ENCODE data around the gene CHST7.

Gene CHST7

DNA sequence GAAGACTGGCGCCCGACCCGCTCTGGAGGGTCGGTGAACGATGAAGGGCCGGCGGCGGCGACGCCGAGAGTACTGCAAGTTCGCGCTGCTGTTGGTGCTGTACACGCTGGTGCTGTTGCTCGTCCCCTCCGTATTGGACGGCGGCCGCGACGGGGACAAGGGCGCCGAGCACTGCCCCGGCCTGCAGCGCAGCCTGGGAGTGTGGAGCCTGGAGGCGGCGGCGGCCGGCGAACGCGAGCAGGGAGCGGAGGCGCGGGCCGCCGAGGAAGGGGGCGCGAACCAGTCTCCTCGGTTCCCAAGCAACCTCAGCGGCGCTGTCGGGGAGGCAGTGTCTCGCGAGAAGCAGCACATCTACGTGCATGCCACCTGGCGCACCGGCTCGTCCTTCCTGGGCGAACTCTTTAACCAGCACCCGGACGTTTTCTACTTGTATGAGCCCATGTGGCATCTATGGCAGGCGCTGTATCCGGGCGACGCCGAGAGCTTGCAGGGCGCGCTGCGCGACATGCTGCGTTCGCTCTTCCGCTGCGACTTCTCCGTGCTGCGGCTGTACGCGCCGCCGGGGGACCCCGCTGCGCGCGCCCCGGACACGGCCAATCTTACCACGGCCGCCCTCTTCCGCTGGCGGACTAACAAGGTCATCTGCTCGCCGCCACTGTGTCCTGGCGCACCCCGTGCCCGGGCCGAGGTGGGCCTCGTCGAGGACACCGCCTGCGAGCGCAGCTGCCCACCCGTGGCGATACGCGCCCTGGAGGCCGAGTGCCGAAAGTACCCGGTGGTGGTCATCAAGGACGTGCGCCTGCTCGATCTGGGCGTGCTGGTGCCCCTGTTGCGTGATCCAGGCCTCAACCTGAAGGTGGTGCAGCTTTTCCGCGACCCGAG lies 568 bp downstream of the CHST7 start:
- peak; percentile 55 for DNase-seq

DNA sequence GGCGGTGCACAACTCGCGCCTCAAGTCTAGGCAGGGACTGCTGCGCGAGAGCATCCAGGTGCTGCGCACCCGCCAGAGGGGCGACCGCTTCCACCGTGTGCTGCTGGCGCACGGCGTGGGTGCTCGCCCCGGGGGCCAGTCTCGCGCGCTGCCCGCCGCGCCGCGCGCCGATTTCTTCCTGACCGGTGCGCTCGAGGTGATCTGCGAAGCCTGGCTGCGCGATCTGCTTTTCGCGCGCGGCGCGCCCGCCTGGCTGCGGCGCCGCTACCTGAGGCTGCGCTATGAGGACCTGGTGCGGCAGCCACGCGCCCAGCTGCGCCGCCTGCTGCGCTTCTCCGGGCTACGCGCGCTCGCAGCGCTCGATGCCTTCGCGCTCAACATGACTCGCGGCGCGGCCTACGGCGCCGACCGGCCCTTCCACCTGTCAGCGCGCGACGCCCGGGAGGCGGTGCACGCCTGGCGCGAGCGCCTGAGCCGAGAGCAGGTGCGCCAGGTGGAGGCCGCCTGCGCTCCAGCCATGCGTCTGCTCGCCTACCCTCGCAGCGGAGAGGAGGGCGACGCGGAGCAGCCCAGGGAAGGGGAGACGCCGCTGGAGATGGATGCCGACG lies 1.3 kb downstream of the CHST7 start:
- DNase-seq = no peak

GRCh38 chrX:46575586-46575985 lies 2.0 kb downstream of the CHST7 start:
- DNase-seq = no peak

GRCh38 chrX:46575991-46576392 lies 2.4 kb downstream of the CHST7 start:
- no peak for DNase-seq

GRCh38 chrX:46576458-46576857 lies 2.9 kb downstream of the CHST7 start:
- DNase-seq = no peak

DNA sequence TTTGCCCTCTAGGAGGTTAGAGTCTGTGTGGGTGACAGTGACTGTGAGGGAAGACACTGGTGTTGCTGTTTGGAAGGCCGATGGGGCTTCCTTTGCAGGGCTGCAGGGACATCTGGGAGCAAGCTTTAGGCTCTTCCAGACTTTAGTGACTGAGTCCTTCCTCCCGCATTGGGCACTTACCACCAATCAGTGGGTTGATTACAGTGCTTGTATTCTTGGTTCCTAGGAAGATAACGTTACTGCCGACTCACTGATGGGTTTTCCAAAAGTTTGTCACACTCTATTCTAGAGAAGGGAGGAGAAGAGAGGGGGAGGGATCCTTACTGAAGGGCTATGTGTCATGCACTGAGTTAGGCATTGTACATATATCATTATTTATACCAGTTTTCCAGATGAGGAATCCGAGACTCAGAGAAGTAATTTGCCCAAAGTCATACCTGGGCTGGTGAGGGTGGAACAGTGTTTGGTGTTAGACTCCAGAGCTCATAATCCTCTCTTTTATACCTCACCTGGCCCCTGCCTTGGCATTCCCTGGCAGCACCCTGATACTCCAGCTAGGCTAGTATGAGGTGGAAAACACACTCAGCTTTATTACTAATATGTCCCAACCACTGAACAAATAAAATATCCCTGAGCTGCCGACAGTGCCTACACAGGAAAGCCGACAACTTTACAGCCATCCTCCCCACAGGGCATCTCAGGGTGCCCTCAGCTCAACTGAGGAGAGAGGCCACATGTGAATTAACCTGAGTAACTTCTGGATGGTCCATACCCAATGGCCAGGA lies 3.8 kb downstream of the CHST7 start:
- DNase-seq = no peak

GRCh38 chrX:46579250-46579649 lies 5.7 kb downstream of the CHST7 start:
- DNase-seq = no peak

- no peak for DNase-seq
Measured at GRCh38 chrX:46580613-46581012, 7.0 kb downstream of the CHST7 start.

GRCh38 chrX:46582325-46582724 lies 8.8 kb downstream of the CHST7 start:
- DNase-seq = no peak

- DNase-seq = no peak
Measured at GRCh38 chrX:46582966-46583365, 9.4 kb downstream of the CHST7 start.

DNA sequence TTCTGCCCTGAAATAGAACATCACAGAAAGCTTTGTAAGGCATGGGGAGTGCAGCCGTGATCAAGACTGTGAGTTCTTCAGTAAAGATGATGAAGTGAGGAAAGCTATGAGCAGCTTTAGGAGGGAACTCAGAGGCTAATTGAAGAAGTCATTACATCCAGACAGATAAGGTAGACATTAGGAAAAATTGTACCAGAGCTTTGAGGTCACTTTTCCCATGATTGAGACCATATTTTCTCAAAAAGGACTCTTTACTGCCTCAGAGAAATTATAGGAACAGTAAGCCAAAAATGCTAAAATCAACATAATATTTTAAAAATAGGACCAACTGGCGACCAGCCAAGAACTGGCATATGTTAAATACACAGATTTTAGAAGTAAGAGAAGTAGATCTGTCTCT lies 11.2 kb downstream of the CHST7 start:
- no peak for DNase-seq

DNA sequence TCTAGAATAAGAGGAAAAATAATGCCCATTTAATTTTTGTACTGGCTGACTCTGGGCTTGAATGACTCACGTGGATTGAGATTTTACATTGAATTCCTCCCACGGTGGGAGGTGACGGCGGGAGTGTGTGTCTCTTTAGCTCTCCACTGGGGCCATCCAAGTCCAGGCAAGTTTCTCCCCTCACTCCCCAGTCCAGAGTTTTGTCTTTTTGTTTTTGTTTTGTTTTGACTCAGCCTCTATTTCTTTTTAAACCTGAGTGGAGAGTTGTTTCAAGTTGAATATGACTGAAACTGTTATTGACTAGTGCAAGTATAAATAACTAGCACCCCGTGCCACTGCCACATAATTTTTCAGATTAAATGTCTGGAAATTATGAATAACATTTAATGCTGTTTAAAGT lies 13.6 kb downstream of the CHST7 start:
- no peak for DNase-seq

DNA sequence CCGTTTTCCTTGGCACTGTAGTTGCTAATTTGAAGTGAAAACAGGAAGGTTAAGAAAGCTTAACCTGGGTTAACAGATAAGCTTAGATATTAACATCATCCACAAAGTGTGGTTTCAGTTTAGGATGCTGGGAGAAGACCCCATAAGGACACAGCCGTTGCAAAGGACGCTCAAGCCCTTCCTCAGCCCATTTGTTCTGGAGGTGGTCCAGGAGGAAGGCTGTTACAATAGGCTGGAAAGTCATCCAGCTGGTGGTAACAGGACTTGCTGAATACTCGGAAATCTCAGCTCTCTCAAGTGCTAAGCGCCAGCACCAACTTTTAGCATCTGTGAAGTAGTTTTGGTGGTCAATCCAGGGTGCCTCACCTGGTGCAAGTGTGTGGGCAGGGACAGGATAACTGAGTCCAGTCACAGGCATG lies 14.2 kb downstream of the CHST7 start:
- no peak for DNase-seq

DNA sequence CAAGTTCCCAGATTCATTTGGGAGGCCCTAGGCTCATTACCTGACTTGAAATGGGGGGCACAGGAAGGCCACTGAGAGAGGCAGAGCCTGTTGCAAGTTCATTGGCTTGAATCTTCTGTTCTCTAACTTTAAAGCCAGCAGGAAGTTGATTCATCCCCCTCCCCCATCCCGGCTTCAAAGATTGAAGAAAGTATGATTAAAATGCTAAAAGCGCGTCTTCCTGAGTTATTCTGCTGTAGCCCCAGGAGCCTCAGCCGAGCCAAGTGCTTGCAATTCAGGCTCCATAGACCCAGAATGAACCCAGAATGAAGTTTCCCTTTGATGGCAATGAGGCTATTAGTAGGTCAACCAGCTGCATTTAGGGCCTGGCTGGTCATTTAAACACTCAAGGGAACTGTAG lies 14.7 kb downstream of the CHST7 start:
- DNase-seq = peak; percentile 38

- no peak for DNase-seq
Measured at GRCh38 chrX:46589977-46590723, 16.6 kb downstream of the CHST7 start.

GRCh38 chrX:46595084-46595483 lies 21.5 kb downstream of the CHST7 start:
- no peak for DNase-seq

GRCh38 chrX:46597208-46597607 lies 23.6 kb downstream of the CHST7 start:
- DNase-seq = no peak

DNA sequence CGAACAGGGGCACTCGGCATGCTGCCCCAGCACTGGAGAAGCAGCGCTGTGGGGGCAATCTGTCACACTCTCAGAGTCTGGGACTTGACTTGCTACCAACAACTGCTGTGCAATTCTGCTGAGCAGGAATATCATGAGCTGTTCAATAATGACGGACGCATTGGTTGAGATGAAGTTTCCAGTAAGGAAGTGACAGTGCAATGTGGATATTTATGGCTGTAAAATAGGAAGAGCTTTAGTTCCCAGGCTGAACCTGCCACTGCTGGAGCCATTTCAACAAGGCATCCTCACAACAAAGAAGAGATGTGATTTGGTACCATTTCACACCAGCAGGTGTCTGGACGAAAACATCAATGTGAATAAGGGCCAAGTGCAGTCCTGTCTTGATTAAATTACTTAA lies 24.2 kb downstream of the CHST7 start:
- no peak for DNase-seq

DNA sequence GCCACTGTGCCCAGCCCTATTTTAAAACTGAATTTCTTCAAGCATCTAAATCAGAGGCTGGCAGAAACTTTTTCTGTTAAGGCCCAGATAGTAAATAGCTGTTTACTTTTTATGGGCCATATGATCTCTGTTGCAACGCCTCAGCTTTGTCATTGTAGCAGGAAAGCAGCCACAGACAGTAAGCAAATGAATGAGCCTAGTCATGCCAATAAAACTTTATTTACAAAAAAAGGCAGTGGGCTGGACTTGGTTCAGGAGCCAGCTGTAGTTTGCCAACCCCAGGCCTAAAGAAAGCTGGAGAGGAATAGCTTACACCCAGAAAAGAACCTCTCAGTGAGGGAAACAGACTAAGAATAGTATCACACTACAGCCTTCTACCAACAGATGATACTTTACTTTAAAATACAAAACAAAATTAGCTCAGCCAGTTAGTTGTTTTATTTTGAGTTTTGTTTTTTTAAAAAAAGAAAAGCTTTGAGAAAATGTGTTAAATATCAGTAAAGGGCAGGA lies 25.5 kb downstream of the CHST7 start:
- no peak for DNase-seq

- no peak for DNase-seq
Measured at GRCh38 chrX:46601283-46601682, 27.7 kb downstream of the CHST7 start.

GRCh38 chrX:46602468-46603102 lies 29.0 kb downstream of the CHST7 start:
- DNase-seq = no peak

DNA sequence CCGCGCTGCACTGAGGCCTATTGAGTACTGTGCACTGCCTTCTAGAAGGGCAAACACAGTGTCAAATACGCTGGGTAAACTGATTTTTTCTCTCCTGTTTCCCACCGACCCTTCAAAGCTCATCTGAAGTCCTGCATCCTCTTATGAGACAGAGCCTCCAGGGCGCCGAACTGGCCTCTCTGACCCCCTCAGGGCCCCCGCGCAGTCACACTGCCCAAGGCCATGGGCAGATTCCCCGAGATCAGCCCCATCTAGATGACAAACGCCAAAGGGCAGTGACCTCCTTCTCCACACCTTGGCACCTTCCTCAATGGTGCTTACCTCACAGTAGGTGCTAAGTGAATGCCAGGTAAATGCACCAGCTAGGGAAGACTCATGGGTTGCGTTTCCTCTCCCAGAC lies 34.4 kb downstream of the CHST7 start:
- DNase-seq = no peak
